Esophagus muscularis mucosa (tissue), 4 donors: Measurements from ENCODE around the gene FTL. TPM values are rescaled to one million over a fixed set of nuclear protein-coding genes. Genes with fewer than 3 reads are reported as not detected.

Experiments used
- DNase-seq: peaks from one replicate; pipeline ENCODE4 v3.0.0-alpha.2; 2017; ENCODE audit errors: extremely low spot score
- H3K27ac ChIP-seq, 4 donors: fragments of 200-600 bp; sonication (generic); replicated peaks in 1 of 4; 1 replicate in 3 of 4; 2 replicates in 1 of 4; pipeline ENCODE4 v1.5.1; 2016 to 2019; ENCODE audit warnings: mild to moderate bottlenecking in 1 of 4
- H3K27me3 ChIP-seq, 4 donors: fragments of 200-600 bp; sonication (generic); one replicate each; pipeline versions ENCODE4 v1.5.1 to v1.6.0; 2016 to 2019
- H3K36me3 ChIP-seq, 4 donors: fragments of 200-600 bp; sonication (generic); one replicate each; pipeline ENCODE4 v1.5.1; 2016 to 2019
- H3K4me1 ChIP-seq, 4 donors: fragments of 200-600 bp; sonication (generic); one replicate each; pipeline ENCODE4 v1.5.1; 2016 to 2019
- H3K4me3 ChIP-seq, 4 donors: fragments of 200-600 bp; sonication (generic); 1 replicate in 2 of 4; 2 replicates in 2 of 4; pipeline ENCODE4 v1.5.1; 2016 to 2019; ENCODE audit warnings: mild to moderate bottlenecking in 4 of 4, moderate library complexity in 1 of 4
- H3K9me3 ChIP-seq, 4 donors: fragments of 200-600 bp; sonication (generic); 1 replicate in 3 of 4; 2 replicates in 1 of 4; pipeline ENCODE4 v1.5.1; 2016 to 2019
- EP300 ChIP-seq: sonication (generic); formaldehyde crosslinking; IDR thresholded peaks from one replicate; pipeline ENCODE4 v1.6.1; 2017; ENCODE audit warnings: antibody characterized with exemption
- POLR2A ChIP-seq: fragments of 450-650 bp; IDR thresholded peaks from one replicate; pipeline ENCODE4 v1.6.1; 2017; ENCODE audit warnings: antibody characterized with exemption, moderate library complexity, mild to moderate bottlenecking, low read depth
- POLR2AphosphoS5 ChIP-seq, 2 donors: sonication (generic); formaldehyde crosslinking; IDR thresholded peaks; one replicate each; pipeline ENCODE4 v1.6.1; 2017; ENCODE audit warnings: antibody characterized with exemption in 2 of 2
- WGBS: methylation state at CpG from one replicate; pipeline ENCODE4 v1.1.5; 2018; 5-methylcytosine and 5-hydroxymethylcytosine counted together
- intact Hi-C: fragments of 100-400 bp; cut with DNase I; formaldehyde crosslinking; loops from one replicate; pipeline ENCODE4 v1.15.1; 2023
- total RNA-seq, 4 donors: library from RNA; depleted of rRNA; stranded (reverse); fragments of >200 nt; gene quantifications; one replicate each; pipeline versions ENCODE4 v1.1.0 to v1.2.1, GENCODE V29; 2016
- TF ChIP-seq, protein P1 (sequence below), 3 experiments: fragments of 200-600 bp in 2 of 3; fragments of 450-650 bp in 1 of 3; sonication (generic) in 2 of 3; IDR thresholded peaks; one replicate each; pipeline ENCODE4 v1.5.1; 2017 to 2019; ENCODE audit warnings: antibody characterized with exemption in 3 of 3, mild to moderate bottlenecking in 2 of 3, moderate library complexity in 1 of 3

The FTL gene
- total RNA-seq, 4 donors from 2014 or later = 3,246 to 4,339 (median 3,896) TPM

GRCh38 chr19:48970923-48971395 is 5.8 kb downstream of the FTL start:
- intact Hi-C loops = loop anchor here (5.0 kb wide), 1 partner anchor 184 kb away; no protein-coding TSS in a partner anchor
- Histone ChIP-seq H3K36me3 (peaks cover 31 to 95% (median 82%) of the 10 kb centered on the region in 4 donors), H3K4me3 (no peak overlapping the region), H3K4me1 (peaks cover 32 to 41% (median 37%) of the 10 kb centered on the region in 4 donors), H3K27me3 (no peaks in the 10 kb centered on the region), H3K9me3 (no peaks in the 10 kb centered on the region), H3K27ac (peak overlapping the region in 3 of 4 donors; percentile 32 to 61 (median 51))
- WGBS = 21% methylated on average over 19 of the region's 19 CpGs
- no peak for DNase-seq
- TF ChIP-seq POLR2AphosphoS5 (IDR thresholded peaks at IDR 0.05) (peak; percentile 59 to 64), POLR2A (no peak), EP300 (no peak)
- TF ChIP-seq, protein P1, sequence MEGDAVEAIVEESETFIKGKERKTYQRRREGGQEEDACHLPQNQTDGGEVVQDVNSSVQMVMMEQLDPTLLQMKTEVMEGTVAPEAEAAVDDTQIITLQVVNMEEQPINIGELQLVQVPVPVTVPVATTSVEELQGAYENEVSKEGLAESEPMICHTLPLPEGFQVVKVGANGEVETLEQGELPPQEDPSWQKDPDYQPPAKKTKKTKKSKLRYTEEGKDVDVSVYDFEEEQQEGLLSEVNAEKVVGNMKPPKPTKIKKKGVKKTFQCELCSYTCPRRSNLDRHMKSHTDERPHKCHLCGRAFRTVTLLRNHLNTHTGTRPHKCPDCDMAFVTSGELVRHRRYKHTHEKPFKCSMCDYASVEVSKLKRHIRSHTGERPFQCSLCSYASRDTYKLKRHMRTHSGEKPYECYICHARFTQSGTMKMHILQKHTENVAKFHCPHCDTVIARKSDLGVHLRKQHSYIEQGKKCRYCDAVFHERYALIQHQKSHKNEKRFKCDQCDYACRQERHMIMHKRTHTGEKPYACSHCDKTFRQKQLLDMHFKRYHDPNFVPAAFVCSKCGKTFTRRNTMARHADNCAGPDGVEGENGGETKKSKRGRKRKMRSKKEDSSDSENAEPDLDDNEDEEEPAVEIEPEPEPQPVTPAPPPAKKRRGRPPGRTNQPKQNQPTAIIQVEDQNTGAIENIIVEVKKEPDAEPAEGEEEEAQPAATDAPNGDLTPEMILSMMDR (IDR thresholded peaks at IDR 0.05) = peak; percentile 85 to 99 (median 95)

DNA sequence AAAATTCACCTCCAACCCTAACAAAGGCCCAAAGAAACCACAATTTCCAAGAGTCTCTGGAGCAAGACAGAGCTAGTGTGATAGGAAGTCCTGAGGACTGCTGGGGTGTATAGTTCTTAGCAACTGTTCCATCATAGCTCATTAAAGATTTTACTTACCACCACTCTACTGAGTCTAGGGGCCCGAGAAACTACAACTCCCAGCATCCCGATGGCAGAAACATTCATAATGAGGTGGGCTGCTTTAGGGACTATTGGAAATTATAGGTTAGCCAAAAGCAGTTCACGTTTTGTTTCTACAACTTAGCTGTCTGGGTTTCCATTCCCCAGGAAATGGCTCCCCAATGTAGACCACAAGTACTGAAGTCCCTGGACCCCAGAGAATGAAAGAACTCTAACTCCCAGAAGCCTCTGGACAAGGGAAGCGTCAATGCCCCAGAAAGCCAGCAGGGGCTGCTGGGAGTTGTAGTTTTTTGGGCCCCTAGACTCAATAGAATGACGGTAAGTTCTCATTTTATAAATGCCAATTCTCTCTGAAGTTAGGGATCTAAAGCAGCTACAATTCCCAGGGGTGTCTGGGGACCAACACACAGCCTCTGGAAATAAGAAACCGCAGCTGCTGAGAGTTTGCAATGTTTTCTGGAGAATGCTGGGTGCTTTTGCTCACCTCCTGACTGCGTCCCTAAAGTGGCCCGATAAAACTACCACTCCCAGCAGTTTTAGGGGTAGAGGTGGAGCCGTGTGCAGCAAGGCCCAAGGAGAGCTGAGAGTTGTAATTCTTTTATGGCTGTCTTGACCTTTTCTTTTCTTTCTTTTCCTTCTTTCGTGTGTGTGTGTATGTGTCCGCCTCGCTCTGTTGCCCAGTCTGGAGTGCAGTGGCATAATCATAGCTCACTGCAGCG is 11.1 kb downstream of the FTL start:
- H3K9me3 ChIP-seq = no peaks in the 10 kb centered on the region
- TF ChIP-seq, protein P1 (IDR thresholded peaks at IDR 0.05) = peak in 2 of 3 experiments; percentile 14 to 17
- TF ChIP-seq EP300 (no peak), POLR2AphosphoS5 (IDR thresholded peaks at IDR 0.05) (peak in 1 of 2 donors; percentile 12)
- peaks cover 21 to 23% (median 22%) of the 10 kb centered on the region in 4 donors for H3K4me1 ChIP-seq
- no peak overlapping the region for H3K27ac ChIP-seq
- 87% methylated on average over 12 of the region's 13 CpGs for WGBS
- no peak overlapping the region for H3K4me3 ChIP-seq
- H3K27me3 ChIP-seq = no peaks in the 10 kb centered on the region
- DNase-seq = no peak
- intact Hi-C loops = no loop called here
- peaks cover 19 to 77% (median 59%) of the 10 kb centered on the region in 4 donors for H3K36me3 ChIP-seq

DNA sequence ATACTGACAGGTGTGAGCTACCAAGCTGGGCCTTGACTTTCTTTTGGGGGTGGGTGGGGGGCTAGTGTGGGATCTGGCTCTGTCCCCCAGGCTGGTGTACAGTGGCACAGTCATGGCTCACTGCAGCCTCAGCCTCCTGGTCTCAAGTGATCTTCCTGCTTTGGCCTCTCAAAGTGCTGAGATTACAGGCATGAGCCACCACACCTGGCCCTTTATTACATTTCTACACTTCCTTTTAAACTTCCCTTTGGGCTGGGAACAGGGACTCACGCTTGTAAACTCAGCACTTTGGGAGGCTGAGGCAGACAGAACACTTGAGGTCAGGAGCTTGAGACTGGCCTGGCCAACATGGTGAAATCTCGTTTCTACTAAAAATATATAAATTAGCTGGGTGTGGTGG is 12.0 kb downstream of the FTL start:
- Histone ChIP-seq H3K27me3 (no peaks in the 10 kb centered on the region), H3K27ac (peak overlapping the region in 2 of 4 donors; percentile 22 to 88), H3K36me3 (peaks cover 19 to 77% (median 59%) of the 10 kb centered on the region in 4 donors), H3K4me3 (no peak overlapping the region), H3K4me1 (peaks cover 20 to 23% (median 22%) of the 10 kb centered on the region in 4 donors), H3K9me3 (no peaks in the 10 kb centered on the region)
- TF ChIP-seq EP300 = no peak
- TF ChIP-seq, protein P1 (IDR thresholded peaks at IDR 0.05) = no peak
- TF ChIP-seq POLR2AphosphoS5 (IDR thresholded peaks at IDR 0.05) = no peak
- no peak for TF ChIP-seq POLR2A
- DNase-seq = no peak
- WGBS = 71% methylated on average over 2 of the region's 2 CpGs
- intact Hi-C loops = no loop called here

DNA sequence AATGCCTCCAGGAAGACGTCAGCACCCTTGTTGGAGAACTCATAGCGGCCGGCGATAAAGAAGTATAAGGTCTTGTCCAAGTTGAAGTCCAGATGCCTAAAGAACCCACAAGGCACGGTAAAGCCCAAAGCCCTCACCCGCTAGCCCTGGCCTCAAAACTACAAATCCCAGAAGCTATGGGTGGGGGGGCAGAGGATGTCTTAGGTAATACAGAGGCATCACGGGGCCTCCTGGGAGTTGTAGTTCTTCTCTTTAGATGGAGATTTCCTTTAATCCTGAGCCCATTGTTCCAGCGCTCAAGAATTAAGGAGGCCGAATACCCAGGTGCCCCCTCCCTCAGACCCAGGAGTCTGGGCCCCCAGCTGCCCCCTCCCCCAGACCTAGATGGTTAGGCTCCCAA is 17.2 kb downstream of the FTL start:
- WGBS = 94% methylated on average over 9 of the region's 9 CpGs
- TF ChIP-seq POLR2AphosphoS5 (IDR thresholded peaks at IDR 0.05) (no peak), EP300 (no peak), POLR2A (no peak)
- TF ChIP-seq, protein P1 (IDR thresholded peaks at IDR 0.05) = no peak
- Histone ChIP-seq H3K4me1 (peaks cover 20 to 23% (median 22%) of the 10 kb centered on the region in 4 donors), H3K4me3 (no peak overlapping the region), H3K27ac (no peak overlapping the region), H3K36me3 (peaks cover 26 to 82% (median 72%) of the 10 kb centered on the region in 4 donors), H3K27me3 (no peaks in the 10 kb centered on the region), H3K9me3 (no peaks in the 10 kb centered on the region)
- intact Hi-C loops = no loop called here
- DNase-seq = no peak
